ENCODE measurements around the gene MLLT6.
"Not testable (repeated sequence)": the region's sequence is repeated elsewhere in the genome, so short reads cannot be mapped to it uniquely, and the experiment has no call there.

The MLLT6 gene

GRCh38 chr17:38709104-38709820 is 4.2 kb downstream of the MLLT6 start:
- no peak for DNase-seq

DNA sequence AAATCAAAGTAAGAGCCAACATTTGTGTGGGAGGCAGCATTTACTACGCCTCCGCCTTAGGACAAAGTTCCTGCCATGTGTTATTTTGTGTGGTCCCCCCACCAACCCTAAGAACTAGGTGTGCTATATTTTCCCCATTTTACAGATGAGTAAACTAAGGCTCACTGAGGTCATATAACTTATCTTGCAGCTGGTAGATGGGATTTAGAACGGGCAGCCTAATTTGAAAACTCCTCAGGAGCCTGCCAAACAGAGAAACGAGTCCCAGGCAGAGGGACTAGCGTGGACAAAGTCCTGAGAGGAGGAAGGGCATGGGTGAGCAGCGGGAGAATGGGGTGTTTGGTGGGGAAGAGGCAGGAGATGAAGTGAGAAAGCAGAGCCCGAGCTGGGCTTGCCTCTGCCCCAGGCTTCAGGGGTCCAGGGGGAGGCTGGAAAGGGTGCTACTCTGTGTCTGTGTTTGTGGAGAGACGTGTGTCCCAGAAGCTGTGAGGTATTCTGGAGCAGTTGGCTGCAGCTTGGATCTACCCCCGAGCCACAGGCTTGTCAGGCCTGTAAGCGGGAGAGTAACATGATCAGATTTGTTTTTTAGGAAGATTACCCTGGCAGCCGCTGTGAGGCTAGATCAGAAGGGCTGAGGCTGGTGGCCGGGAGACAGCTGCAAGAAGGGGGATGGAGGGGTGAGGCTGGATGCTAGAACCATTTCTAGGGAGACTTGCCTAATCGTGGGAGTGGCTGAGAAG is 5.0 kb downstream of the MLLT6 start:
- no peak for DNase-seq

DNA sequence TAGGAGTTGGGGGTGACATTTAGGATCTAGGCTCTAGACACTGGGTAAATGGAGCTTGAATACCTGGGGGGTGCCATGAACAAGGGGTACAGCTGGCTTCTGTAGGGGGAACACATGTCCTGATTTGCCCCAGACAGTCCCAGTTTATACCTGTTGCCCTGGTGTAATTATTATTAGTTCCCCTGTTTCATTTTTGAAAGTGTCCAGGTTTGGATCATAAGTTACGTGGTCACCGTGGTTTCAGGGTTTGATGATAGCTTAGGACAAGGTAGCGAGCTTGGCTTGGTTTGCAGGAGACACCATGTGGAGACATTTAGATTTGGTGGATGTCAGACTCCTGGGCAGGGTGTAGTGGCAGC is 5.5 kb downstream of the MLLT6 start:
- no peak for DNase-seq

GRCh38 chr17:38710985-38711384 is 5.9 kb downstream of the MLLT6 start:
- no peak for DNase-seq

- no peak for DNase-seq
Measured at GRCh38 chr17:38711792-38712571, 6.9 kb downstream of the MLLT6 start.

DNA sequence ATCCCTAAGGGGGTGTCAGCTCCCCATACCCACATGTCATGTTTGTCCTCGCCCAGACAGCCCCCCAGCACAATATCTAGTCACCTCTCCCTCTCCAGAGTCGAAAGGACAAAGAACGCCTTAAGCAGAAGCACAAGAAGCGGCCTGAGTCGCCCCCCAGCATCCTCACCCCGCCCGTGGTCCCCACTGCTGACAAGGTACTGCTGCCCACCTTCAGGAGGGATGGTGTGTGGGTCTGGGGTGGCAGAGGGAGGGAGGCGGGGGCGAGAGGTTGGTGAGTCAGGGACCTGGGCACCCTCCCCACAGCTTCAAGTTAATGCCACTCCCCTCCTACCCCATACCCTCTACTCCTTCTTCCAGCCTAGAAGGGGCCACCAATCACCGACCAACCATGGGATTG is 7.5 kb downstream of the MLLT6 start:
- no peak for DNase-seq

- DNase-seq: no peak
Measured at GRCh38 chr17:38713456-38714075, 8.5 kb downstream of the MLLT6 start.

GRCh38 chr17:38715216-38715943 is 10.3 kb downstream of the MLLT6 start:
- no peak for DNase-seq

GRCh38 chr17:38716368-38717005 is 11.4 kb downstream of the MLLT6 start:
- no peak for DNase-seq

- DNase-seq: no peak
Measured at GRCh38 chr17:38717139-38717745, 12.2 kb downstream of the MLLT6 start.

DNA sequence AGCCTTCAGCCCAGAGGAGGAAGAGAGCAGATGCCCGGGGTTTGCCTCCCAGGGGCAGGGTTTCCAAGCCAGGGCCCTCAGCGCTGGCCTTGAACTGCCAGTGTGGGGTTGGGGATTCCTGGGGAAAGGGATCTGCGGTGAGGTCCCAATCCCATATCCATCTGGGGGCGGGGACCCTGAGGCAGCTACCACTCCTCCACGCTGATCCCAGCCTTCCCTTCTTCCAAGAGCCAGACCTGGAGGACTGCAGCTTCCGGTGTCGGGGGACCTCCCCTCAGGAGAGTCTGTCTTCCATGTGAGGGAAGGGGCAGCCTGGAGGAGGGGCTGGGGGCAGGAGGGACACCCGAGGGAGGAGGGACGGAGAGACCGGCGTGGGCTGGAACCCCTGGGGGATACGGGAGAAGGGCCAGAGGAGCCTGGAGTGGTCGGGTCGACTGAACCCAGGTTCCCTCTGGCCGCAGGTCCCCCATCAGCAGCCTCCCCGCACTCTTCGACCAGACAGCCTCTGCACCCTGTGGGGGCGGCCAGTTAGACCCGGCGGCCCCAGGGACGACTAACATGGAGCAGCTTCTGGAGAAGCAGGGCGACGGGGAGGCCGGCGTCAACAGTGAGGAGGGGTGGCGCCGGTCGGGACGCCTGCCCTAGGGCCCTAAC is 14.3 kb downstream of the MLLT6 start:
- DNase-seq: peak; percentile 89

DNA sequence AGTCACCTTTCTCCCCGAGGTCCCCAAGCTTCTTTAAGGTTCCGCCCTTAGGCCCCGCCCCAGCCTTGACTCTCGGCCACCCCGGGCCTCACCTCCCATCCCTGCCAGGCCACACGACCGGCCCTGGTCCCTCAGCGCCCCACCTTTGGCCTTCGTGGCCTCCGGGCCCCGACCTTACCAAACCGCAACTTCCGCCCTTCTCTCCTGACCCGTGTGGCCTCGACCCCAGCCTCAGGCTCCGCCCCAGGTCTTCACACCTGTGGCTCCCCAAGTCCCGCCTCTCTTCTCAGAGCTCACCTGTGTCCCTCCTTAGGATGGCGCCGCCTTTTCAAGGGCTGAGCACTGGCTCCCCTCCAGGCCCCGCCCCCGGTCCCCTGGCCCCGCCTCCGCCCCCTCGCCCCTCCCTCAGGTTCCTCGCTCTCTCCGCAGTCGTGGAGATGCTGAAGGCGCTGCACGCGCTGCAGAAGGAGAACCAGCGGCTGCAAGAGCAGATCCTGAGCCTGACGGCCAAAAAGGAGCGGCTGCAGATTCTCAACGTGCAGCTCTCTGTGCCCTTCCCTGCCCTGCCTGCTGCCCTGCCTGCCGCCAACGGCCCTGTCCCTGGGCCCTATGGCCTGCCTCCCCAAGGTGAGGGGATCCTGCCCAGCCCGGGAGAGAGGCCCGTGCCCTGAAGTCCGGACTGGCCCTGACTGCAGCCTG is 15.0 kb downstream of the MLLT6 start:
- peak; percentile 93 for DNase-seq

- no peak for DNase-seq
Measured at GRCh38 chr17:38720941-38721340, 15.9 kb downstream of the MLLT6 start.

DNA sequence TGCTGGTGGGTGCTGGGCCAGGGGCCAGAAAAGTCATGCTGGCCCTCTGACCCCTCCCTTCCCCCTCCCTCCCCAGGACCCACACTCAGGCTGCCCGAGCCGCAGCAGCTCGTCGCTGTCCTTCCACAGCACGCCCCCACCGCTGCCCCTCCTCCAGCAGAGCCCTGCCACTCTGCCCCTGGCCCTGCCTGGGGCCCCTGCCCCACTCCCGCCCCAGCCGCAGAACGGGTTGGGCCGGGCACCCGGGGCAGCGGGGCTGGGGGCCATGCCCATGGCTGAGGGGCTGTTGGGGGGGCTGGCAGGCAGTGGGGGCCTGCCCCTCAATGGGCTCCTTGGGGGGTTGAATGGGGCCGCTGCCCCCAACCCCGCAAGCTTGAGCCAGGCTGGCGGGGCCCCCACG is 16.7 kb downstream of the MLLT6 start:
- no peak for DNase-seq

DNA sequence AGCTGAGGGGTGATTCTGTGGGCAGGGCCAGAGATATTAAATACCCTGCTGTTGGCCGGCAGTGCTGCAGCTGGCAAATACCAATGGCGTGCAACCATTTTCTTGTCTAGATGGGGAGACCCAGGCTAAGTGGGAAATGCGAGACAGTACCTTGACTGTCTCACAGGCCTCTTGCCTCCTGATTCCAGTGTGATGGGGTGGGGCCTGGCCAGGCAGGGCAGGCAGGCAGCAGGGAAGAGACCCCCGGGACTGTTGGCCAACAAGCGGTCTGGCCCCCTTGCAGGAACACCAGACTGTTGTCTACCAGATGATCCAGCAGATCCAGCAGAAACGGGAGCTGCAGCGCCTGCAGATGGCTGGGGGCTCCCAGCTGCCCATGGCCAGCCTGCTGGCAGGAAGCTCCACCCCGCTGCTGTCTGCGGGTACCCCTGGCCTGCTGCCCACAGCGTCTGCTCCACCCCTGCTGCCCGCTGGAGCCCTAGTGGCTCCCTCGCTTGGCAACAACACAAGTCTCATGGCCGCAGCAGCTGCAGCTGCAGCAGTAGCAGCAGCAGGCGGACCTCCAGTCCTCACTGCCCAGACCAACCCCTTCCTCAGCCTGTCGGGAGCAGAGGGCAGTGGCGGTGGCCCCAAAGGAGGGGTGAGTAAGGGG is 19.4 kb downstream of the MLLT6 start:
- no peak for DNase-seq

DNA sequence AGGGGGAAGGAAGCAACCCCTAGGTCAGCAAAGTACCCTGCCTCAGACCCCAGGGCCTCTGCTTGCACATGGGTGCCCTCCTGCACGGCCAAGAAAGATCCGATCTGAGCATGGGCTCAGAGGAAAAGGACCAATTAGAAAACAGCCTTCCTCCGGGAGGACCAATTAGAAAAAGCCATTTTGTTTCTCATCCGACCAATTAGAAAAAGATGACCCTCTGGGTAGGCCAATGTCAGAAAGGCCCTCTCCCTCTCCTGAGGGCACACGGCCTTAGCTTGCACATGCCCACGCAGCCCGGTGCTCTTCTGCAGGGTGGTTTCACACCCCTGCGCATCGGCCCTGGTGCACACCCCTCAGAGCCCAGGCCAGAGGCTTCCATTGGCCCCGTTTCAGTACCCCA is 20.0 kb downstream of the MLLT6 start:
- no peak for DNase-seq

DNA sequence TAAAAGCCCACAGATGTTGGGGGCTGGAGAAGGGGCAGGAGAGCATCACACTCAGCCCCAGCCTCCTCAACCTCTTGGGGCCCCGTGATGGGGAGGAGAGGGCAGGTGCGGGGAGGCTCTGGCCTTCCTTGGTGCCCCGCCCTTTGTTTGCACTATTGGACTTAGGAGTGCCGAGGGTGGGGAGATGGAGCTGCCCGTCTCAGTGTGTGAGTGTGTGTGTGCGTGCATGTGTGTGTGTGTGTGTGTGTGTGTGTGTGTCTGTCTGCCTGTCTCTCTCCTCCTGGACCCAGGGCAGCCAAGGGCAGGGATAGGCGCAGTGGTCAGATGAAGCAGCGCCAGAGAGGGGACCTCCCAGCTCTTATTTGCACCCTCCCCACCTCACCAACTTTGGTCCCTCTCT is 21.1 kb downstream of the MLLT6 start:
- DNase-seq: not testable (repeated sequence)

- DNase-seq: no peak
Measured at GRCh38 chr17:38727736-38728135, 22.7 kb downstream of the MLLT6 start.

GRCh38 chr17:38728290-38728831 is 23.3 kb downstream of the MLLT6 start:
- no peak for DNase-seq
